ENCODE results near the gene CELA2B. TPM values are rescaled to one million over a fixed set of nuclear protein-coding genes. Genes with fewer than 3 reads are reported as not detected.

CELA2B gene
- total RNA-seq, 1 experiment from 2014 or later, result not detected

DNA sequence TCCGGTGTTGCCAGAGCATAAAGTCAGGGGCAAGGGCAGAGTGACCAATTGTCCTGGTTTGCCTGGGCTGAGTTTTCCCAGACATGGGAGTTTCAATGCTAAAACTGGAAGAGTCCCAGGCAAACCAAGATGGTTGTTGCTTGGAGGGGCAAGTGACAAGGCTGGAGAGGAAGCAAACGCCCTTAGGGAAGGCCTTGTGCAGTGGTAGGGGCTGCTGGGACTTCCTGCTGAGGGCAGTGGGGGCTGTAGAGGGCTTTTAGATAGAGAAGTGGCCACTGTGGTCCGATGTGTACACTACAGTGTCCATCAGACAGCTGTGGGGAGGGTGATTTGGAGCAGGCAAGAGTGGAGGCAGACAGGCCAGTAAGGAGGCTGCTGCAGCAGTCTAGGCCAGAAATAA lies 26.3 kb upstream of the CELA2B start:
- H3K27me3 ChIP-seq (ENCODE audit: low read length), result no peaks in the 10 kb centered on the region
- H2AFZ ChIP-seq (ENCODE audit: low read length), result no peak overlapping the region
- H3K4me2 ChIP-seq (ENCODE audit: low read depth, low read length, poor library complexity, severe bottlenecking), result no peak overlapping the region
- no peak overlapping the region for H3K4me3 ChIP-seq (ENCODE audit: low read length)
- no peaks in the 10 kb centered on the region for H3K79me2 ChIP-seq (ENCODE audit: low read length)
- no peaks in the 10 kb centered on the region for H3K36me3 ChIP-seq (ENCODE audit: insufficient read depth, low read length)
- H3K9me2 ChIP-seq (replicated peaks; ENCODE audit: insufficient read depth, low read length), result no peaks in the 10 kb centered on the region
- no peak for DNase-seq
- H4K20me1 ChIP-seq (ENCODE audit: insufficient read depth, low read depth, low read length), result no peaks in the 10 kb centered on the region
- H3K9ac ChIP-seq (ENCODE audit: low read length), result no peak overlapping the region
- H3K4me1 ChIP-seq (ENCODE audit: low read length), result no peaks in the 10 kb centered on the region
- H3K27ac ChIP-seq (ENCODE audit: low read length), result no peak overlapping the region
- no peaks in the 10 kb centered on the region for H3K9me3 ChIP-seq (ENCODE audit: low read length)

DNA sequence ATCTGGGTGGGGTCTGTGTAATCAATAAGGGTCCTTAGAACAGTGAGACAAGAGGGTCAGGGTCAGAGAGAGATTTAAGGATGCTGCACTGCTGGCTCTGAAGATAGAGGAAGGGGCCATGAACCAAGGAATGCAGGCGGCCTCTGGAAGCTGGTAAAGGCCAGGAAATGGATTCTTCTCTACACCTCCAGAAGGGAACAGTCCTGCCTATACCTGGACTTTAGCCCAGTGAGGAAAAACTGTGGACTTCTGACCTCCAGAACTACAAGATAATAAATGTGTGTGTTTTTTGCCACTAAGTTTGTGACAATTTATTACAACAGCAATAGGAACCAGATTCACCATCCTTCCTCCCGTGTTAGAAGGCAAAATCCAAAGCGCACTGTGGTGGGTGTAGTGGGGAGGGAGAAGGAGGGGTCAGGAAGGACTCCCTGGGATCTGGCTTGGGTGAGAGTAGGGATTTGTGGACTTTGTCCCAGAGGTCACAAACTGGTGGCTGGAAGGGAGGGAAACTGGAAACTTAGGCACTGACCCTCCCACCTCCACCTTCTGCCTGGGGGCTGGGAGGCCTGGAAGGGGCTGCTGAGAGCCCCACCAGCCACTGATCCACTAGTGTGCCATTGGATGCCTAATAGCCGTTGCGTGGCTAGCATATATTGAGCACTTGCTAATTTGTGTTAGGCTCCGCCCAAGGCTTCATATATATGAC lies 24.7 kb upstream of the CELA2B start:
- peaks cover 7% of the 10 kb centered on the region for H3K4me1 ChIP-seq (ENCODE audit: low read length)
- H3K9me3 ChIP-seq (ENCODE audit: low read length), result no peaks in the 10 kb centered on the region
- no peak overlapping the region for H2AFZ ChIP-seq (ENCODE audit: low read length)
- no peaks in the 10 kb centered on the region for H3K79me2 ChIP-seq (ENCODE audit: low read length)
- DNase-seq, result no peak
- no peaks in the 10 kb centered on the region for H3K36me3 ChIP-seq (ENCODE audit: insufficient read depth, low read length)
- no peak overlapping the region for H3K4me3 ChIP-seq (ENCODE audit: low read length)
- no peak overlapping the region for H3K4me2 ChIP-seq (ENCODE audit: low read depth, low read length, poor library complexity, severe bottlenecking)
- no peaks in the 10 kb centered on the region for H3K9me2 ChIP-seq (replicated peaks; ENCODE audit: insufficient read depth, low read length)
- H3K27me3 ChIP-seq (ENCODE audit: low read length), result no peaks in the 10 kb centered on the region
- no peaks in the 10 kb centered on the region for H4K20me1 ChIP-seq (ENCODE audit: insufficient read depth, low read depth, low read length)
- H3K9ac ChIP-seq (ENCODE audit: low read length), result no peak overlapping the region
- no peak overlapping the region for H3K27ac ChIP-seq (ENCODE audit: low read length)

DNA sequence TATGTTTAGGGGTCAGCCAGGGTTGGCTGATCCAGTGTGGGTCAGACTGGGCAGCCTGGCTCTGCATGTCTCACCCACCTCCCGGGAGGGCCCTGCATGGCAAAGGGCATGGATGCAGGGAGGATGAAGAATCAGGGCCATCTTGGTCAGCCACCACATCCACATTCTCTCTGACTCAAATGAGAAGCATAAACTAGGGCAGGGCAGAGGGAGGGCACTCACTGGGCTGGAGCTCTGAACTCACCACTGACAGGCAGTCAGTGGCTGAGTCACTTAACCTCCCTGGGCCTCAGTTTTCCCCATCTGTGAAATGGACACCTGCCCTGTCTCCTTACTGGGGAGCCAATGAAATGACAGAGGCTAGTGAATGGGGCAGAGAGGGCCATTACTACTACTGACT lies 23.7 kb upstream of the CELA2B start:
- peaks cover 7% of the 10 kb centered on the region for H3K4me1 ChIP-seq (ENCODE audit: low read length)
- no peaks in the 10 kb centered on the region for H3K27me3 ChIP-seq (ENCODE audit: low read length)
- H3K27ac ChIP-seq (ENCODE audit: low read length), result no peak overlapping the region
- H3K9me2 ChIP-seq (replicated peaks; ENCODE audit: insufficient read depth, low read length), result no peaks in the 10 kb centered on the region
- H2AFZ ChIP-seq (ENCODE audit: low read length), result no peak overlapping the region
- H3K36me3 ChIP-seq (ENCODE audit: insufficient read depth, low read length), result no peaks in the 10 kb centered on the region
- H3K4me2 ChIP-seq (ENCODE audit: low read depth, low read length, poor library complexity, severe bottlenecking), result no peak overlapping the region
- no peak for DNase-seq
- H3K9me3 ChIP-seq (ENCODE audit: low read length), result no peaks in the 10 kb centered on the region
- H3K4me3 ChIP-seq (ENCODE audit: low read length), result no peak overlapping the region
- H4K20me1 ChIP-seq (ENCODE audit: insufficient read depth, low read depth, low read length), result no peaks in the 10 kb centered on the region
- no peaks in the 10 kb centered on the region for H3K79me2 ChIP-seq (ENCODE audit: low read length)
- H3K9ac ChIP-seq (ENCODE audit: low read length), result no peak overlapping the region

DNA sequence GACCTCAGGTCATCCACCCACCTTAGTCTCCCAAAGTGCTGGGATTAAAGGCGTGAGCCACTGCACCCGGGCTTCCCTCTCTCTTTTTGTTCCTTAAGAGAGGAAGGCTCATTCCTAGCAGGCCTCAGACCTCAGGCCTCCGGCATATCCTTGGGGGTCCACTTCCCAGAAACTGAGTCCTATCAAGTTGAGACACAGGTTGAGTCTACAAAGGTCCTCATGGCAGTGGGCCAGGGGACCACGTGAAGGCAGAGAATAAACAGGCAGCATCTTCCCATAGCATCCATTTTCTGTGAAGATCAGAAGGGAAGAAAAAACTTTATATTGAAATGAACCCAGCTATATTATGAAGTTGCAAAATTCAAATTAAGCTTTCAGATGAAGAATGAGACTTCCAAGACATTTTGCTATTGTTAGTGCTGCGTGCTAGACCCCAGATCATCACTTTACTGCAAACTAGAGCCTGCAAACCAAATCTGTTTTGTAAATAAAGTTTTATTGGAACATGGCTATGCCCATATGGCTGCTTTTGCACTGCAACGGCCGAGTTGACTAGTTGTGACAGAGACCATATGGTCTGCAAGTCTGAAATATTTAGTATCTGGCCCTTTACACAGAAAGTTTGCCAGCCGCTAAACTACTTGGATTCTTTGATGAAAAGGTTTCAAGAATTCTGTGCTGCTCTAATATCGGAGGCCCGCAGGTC lies 22.9 kb upstream of the CELA2B start:
- Histone ChIP-seq H3K27me3 (ENCODE audit: low read length) (no peaks in the 10 kb centered on the region), H3K9me3 (ENCODE audit: low read length) (no peaks in the 10 kb centered on the region), H3K4me1 (ENCODE audit: low read length) (peaks cover 7% of the 10 kb centered on the region), H3K4me3 (ENCODE audit: low read length) (no peak overlapping the region), H3K36me3 (ENCODE audit: insufficient read depth, low read length) (no peaks in the 10 kb centered on the region), H3K79me2 (ENCODE audit: low read length) (no peaks in the 10 kb centered on the region), H3K9me2 (replicated peaks; ENCODE audit: insufficient read depth, low read length) (no peaks in the 10 kb centered on the region), H3K4me2 (ENCODE audit: low read depth, low read length, poor library complexity, severe bottlenecking) (no peak overlapping the region), H3K27ac (ENCODE audit: low read length) (no peak overlapping the region), H2AFZ (ENCODE audit: low read length) (no peak overlapping the region), H4K20me1 (ENCODE audit: insufficient read depth, low read depth, low read length) (no peaks in the 10 kb centered on the region), H3K9ac (ENCODE audit: low read length) (no peak overlapping the region)
- no peak for DNase-seq

DNA sequence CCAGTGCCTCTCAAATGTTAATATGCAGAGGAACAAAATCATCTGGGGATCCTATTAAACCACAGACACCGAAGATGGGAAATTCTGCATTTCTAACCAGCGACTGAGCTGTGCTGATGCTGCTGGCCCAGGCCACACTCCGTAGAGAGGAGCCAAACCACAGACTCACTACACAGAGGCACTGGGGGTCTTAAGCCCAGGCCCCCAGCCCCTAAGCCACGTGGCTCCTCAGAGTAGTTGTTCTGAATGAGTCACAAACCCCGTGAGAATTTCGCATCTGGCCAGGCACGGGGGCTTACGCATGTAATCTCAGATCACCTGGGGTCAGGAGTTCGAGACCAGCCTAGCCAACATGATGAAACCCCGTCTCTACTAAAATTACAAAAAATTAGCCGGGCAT lies 22.2 kb upstream of the CELA2B start:
- Histone ChIP-seq H3K9me2 (replicated peaks; ENCODE audit: insufficient read depth, low read length) (no peaks in the 10 kb centered on the region), H3K79me2 (ENCODE audit: low read length) (no peaks in the 10 kb centered on the region), H3K27ac (ENCODE audit: low read length) (no peak overlapping the region), H4K20me1 (ENCODE audit: insufficient read depth, low read depth, low read length) (no peaks in the 10 kb centered on the region), H3K4me3 (ENCODE audit: low read length) (no peak overlapping the region), H3K4me1 (ENCODE audit: low read length) (peaks cover 7% of the 10 kb centered on the region), H3K9me3 (ENCODE audit: low read length) (no peaks in the 10 kb centered on the region), H3K27me3 (ENCODE audit: low read length) (no peaks in the 10 kb centered on the region), H2AFZ (ENCODE audit: low read length) (no peak overlapping the region), H3K9ac (ENCODE audit: low read length) (no peak overlapping the region), H3K36me3 (ENCODE audit: insufficient read depth, low read length) (no peaks in the 10 kb centered on the region), H3K4me2 (ENCODE audit: low read depth, low read length, poor library complexity, severe bottlenecking) (no peak overlapping the region)
- no peak for DNase-seq

DNA sequence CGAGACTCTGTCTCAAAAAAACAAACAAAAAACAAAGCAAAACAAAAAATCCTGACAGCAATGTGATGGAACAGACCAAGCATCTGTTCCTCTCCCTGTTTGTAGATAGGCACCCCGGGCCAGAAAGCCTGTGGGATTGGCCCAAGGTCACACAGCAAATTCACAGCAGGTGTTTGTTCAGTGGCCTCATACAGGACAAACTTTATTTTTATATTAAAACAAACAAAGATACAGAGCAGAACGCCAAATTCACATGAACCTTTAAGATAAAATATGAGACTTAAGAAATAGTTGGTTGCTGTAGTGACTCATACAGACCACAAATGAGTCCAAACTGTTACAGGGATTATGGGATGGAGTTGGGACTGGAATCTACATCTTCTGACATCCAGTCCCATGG lies 21.6 kb upstream of the CELA2B start:
- Histone ChIP-seq H3K4me1 (ENCODE audit: low read length) (peaks cover 7% of the 10 kb centered on the region), H3K79me2 (ENCODE audit: low read length) (no peaks in the 10 kb centered on the region), H3K36me3 (ENCODE audit: insufficient read depth, low read length) (no peaks in the 10 kb centered on the region), H3K9me3 (ENCODE audit: low read length) (no peaks in the 10 kb centered on the region), H4K20me1 (ENCODE audit: insufficient read depth, low read depth, low read length) (no peaks in the 10 kb centered on the region), H3K9ac (ENCODE audit: low read length) (no peak overlapping the region), H2AFZ (ENCODE audit: low read length) (no peak overlapping the region), H3K9me2 (replicated peaks; ENCODE audit: insufficient read depth, low read length) (no peaks in the 10 kb centered on the region), H3K4me3 (ENCODE audit: low read length) (no peak overlapping the region), H3K27ac (ENCODE audit: low read length) (no peak overlapping the region), H3K27me3 (ENCODE audit: low read length) (no peaks in the 10 kb centered on the region), H3K4me2 (ENCODE audit: low read depth, low read length, poor library complexity, severe bottlenecking) (no peak overlapping the region)
- DNase-seq, result no peak

DNA sequence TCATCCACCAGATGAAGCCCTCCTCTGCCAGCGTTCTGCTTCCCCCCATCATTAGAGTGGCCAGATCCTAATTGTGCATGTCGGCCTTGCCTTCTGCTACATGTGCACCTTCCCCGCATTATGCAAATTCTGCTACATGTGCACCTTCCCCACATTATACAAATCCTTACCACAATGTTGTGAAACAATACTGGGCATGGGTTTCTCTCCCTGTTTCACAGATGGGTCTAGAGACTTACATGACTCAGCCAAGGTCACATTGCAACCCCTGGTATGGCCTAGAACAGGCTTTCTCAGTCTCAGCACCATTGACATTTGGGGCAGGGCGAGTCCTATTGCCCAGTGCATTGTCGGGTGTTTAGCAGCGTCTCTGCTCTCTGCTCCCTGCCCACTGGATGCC lies 20.4 kb upstream of the CELA2B start:
- H2AFZ ChIP-seq (ENCODE audit: low read length), result no peak overlapping the region
- peaks cover 7% of the 10 kb centered on the region for H3K4me1 ChIP-seq (ENCODE audit: low read length)
- no peaks in the 10 kb centered on the region for H3K27me3 ChIP-seq (ENCODE audit: low read length)
- no peak overlapping the region for H3K4me2 ChIP-seq (ENCODE audit: low read depth, low read length, poor library complexity, severe bottlenecking)
- no peak overlapping the region for H3K9ac ChIP-seq (ENCODE audit: low read length)
- H3K36me3 ChIP-seq (ENCODE audit: insufficient read depth, low read length), result no peaks in the 10 kb centered on the region
- H3K9me2 ChIP-seq (replicated peaks; ENCODE audit: insufficient read depth, low read length), result no peaks in the 10 kb centered on the region
- no peaks in the 10 kb centered on the region for H4K20me1 ChIP-seq (ENCODE audit: insufficient read depth, low read depth, low read length)
- no peaks in the 10 kb centered on the region for H3K79me2 ChIP-seq (ENCODE audit: low read length)
- no peaks in the 10 kb centered on the region for H3K9me3 ChIP-seq (ENCODE audit: low read length)
- peak; percentile 43 for DNase-seq
- H3K4me3 ChIP-seq (ENCODE audit: low read length), result no peak overlapping the region
- no peak overlapping the region for H3K27ac ChIP-seq (ENCODE audit: low read length)

DNA sequence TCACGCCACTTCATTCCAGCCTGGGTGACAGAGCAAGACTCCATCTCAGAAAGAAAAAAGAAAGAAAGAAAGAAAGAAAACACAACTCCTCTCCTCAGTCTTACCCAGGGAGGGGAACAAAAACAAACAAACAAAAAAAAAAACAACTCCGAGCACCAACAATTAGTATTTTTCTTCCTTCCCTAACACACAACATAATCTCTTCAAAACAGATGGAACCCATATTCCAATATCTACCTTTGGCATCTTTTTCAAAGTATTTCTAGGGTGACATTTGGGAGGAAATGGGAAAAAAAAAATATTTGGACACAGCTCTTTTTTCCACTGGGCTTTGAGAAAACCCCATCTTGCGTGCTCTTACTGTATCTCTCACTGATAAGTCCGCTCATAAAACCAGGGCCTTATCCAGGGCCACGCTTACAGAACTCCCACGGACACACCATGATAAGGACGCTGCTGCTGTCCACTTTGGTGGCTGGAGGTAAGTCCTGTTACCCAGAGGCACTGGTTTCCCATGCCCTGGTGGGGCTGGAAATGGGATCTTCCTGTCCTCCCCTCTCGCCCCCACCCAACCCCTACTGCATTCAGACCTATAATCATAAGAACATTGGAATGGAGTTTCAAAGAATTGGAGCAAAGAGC lies 19.5 kb upstream of the CELA2B start, which contains the start of gene CELA2A:
TSS of gene CELA2A (plus strand) at position 420 of the 642 bp plus-strand sequence. CDS start at position 442, 22 bp downstream.
- Histone ChIP-seq H3K9me2 (replicated peaks; ENCODE audit: insufficient read depth, low read length) (no peaks in the 10 kb centered on the region), H3K27me3 (ENCODE audit: low read length) (no peaks in the 10 kb centered on the region), H3K9me3 (ENCODE audit: low read length) (no peaks in the 10 kb centered on the region), H3K79me2 (ENCODE audit: low read length) (no peaks in the 10 kb centered on the region), H3K4me2 (ENCODE audit: low read depth, low read length, poor library complexity, severe bottlenecking) (no peak within 1 kb of the TSS), H2AFZ (ENCODE audit: low read length) (no peak within 1 kb of the TSS), H4K20me1 (ENCODE audit: insufficient read depth, low read depth, low read length) (no peaks in the 10 kb centered on the region), H3K27ac (ENCODE audit: low read length) (no peak within 1 kb of the TSS), H3K36me3 (ENCODE audit: insufficient read depth, low read length) (no peaks in the 10 kb centered on the region), H3K4me3 (ENCODE audit: low read length) (no peak within 1 kb of the TSS), H3K9ac (ENCODE audit: low read length) (no peak within 1 kb of the TSS), H3K4me1 (ENCODE audit: low read length) (peaks cover 7% of the 10 kb centered on the region)
- DNase-seq, result no peak

Data from Karpas-422 (cell line).